Stimulated activated CD4-positive, alpha-beta T cell treated with anti-CD3 and anti-CD28 coated beads, Interleukin-1b, Interleukin-23, amount 100 ng/mL, for 48 hours (primary cell): Measurements from ENCODE around the gene CISD2.
A peak's percentile ranks its signal among the peaks of the same experiment; 100 is the strongest.
"Not testable (repeated sequence)": the region's sequence is repeated elsewhere in the genome, so short reads cannot be mapped to it uniquely, and the experiment has no call there.

Source experiments
- DNase-seq: peaks from one replicate; pipeline ENCODE4 v3.0.0-alpha.2; 2020

Gene CISD2

GRCh38 chr4:102850370-102850769 is 18.4 kb upstream of the CISD2 start:
- no peak for DNase-seq

- no peak for DNase-seq
These were observed 9.8 kb upstream of the CISD2 start for GRCh38 chr4:102858828-102859464.

- no peak for DNase-seq
These were observed 8.0 kb upstream of the CISD2 start for GRCh38 chr4:102860611-102861324.

GRCh38 chr4:102862016-102862415 is 6.8 kb upstream of the CISD2 start:
- DNase-seq = no peak

- no peak for DNase-seq
These were observed 6.0 kb upstream of the CISD2 start for GRCh38 chr4:102862747-102863146.

- not testable (repeated sequence) for DNase-seq
These were observed 3.5 kb upstream of the CISD2 start for GRCh38 chr4:102865327-102865726.

- no peak for DNase-seq
These were observed 1.3 kb upstream of the CISD2 start for GRCh38 chr4:102867278-102868152.

- peak; percentile 18 for DNase-seq
These were observed 525 bp upstream of the CISD2 start for GRCh38 chr4:102868153-102868780.

GRCh38 chr4:102869569-102870197 is 891 bp downstream of the CISD2 start:
- no peak for DNase-seq

GRCh38 chr4:102871772-102872171 is 3.0 kb downstream of the CISD2 start:
- DNase-seq = no peak

- not testable (repeated sequence) for DNase-seq
These were observed 8.8 kb downstream of the CISD2 start for GRCh38 chr4:102877477-102878106.

GRCh38 chr4:102878349-102878748 is 9.6 kb downstream of the CISD2 start:
- not testable (repeated sequence) for DNase-seq

- no peak for DNase-seq
These were observed 10.1 kb downstream of the CISD2 start for GRCh38 chr4:102878901-102879300.

- no peak for DNase-seq
These were observed 12.6 kb downstream of the CISD2 start for GRCh38 chr4:102881343-102881742.

GRCh38 chr4:102883278-102883677 is 14.5 kb downstream of the CISD2 start:
- DNase-seq = no peak

GRCh38 chr4:102888570-102888969 is 19.8 kb downstream of the CISD2 start:
- not testable (repeated sequence) for DNase-seq

- DNase-seq = not testable (repeated sequence)
These were observed 21.1 kb downstream of the CISD2 start for GRCh38 chr4:102889866-102890265.

- not testable (repeated sequence) for DNase-seq
These were observed 27.8 kb downstream of the CISD2 start for GRCh38 chr4:102896547-102896946.

GRCh38 chr4:102897610-102898009 is 28.8 kb downstream of the CISD2 start:
- DNase-seq = not testable (repeated sequence)

- DNase-seq = no peak
These were observed 33.0 kb downstream of the CISD2 start for GRCh38 chr4:102901804-102902203.

GRCh38 chr4:102918859-102919258 is 50.1 kb downstream of the CISD2 start:
- DNase-seq = no peak

GRCh38 chr4:102919697-102920096 is 50.9 kb downstream of the CISD2 start:
- not testable (repeated sequence) for DNase-seq
